Esophagus (tissue), 2 donors: ENCODE measurements around the gene TSPAN9. TPM values are rescaled to one million over a fixed set of nuclear protein-coding genes. Genes with fewer than 3 reads are reported as not detected.
"Not testable (repeated sequence)": the region's sequence is repeated elsewhere in the genome, so short reads cannot be mapped to it uniquely, and the experiment has no call there.

ENCODE experiments used
- H3K27ac ChIP-seq, 2 donors: one replicate each; pipeline ENCODE4 v1.5.1; 2013; ENCODE audit warnings: low read depth in 2 of 2, mild to moderate bottlenecking in 2 of 2, inconsistent platforms in 1 of 2, low read length in 1 of 2, moderate library complexity in 1 of 2
- H3K27me3 ChIP-seq, 2 donors: one replicate each; pipeline ENCODE4 v1.6.1; 2013; ENCODE audit warnings: low read length in 2 of 2, control low read depth in 1 of 2, mild to moderate bottlenecking in 1 of 2; ENCODE audit not compliant: insufficient read depth in 2 of 2, control insufficient read depth in 1 of 2
- H3K36me3 ChIP-seq, 2 donors: one replicate each; pipeline ENCODE4 v1.6.1; 2013; ENCODE audit warnings: low read length in 1 of 2; ENCODE audit not compliant: control insufficient read depth in 2 of 2, insufficient read depth in 2 of 2
- H3K4me1 ChIP-seq, 2 donors: one replicate each; pipeline ENCODE4 v1.6.1; 2013; ENCODE audit warnings: low read length in 1 of 2; ENCODE audit not compliant: control insufficient read depth in 2 of 2, insufficient read depth in 2 of 2
- H3K4me3 ChIP-seq, 2 donors: one replicate each; pipeline ENCODE4 v1.5.1; 2013; ENCODE audit warnings: low read length in 2 of 2, mild to moderate bottlenecking in 2 of 2, low read depth in 1 of 2, moderate library complexity in 1 of 2
- H3K9me3 ChIP-seq, 2 donors: one replicate each; pipeline ENCODE4 v1.6.1; 2013; ENCODE audit warnings: mild to moderate bottlenecking in 2 of 2, low read depth in 1 of 2, low read length in 1 of 2, moderate library complexity in 1 of 2; ENCODE audit not compliant: control insufficient read depth in 2 of 2, insufficient read depth in 1 of 2
- WGBS, 2 donors: extraction: QIAGEN DNeasy Blood & Tissue Kit; methylation state at CpG; one replicate each; pipeline ENCODE4 v1.1.7; 2013; 5-methylcytosine and 5-hydroxymethylcytosine counted together
- polyA plus RNA-seq, 2 donors: library from polyadenylated mRNA; stranded (reverse); fragments of 200-250 nt; gene quantifications; one replicate each; pipeline ENCODE4 v1.2.3, GENCODE V29; 2013
- donor health status: healthy with polysubstance abuse.
- donor health status: Bipolar disorder and iron deficiency.

The TSPAN9 gene
- polyA plus RNA-seq, 2 donors = 8.2 to 9.2 TPM

GRCh38 chr12:3049611-3050249 lies 27.4 kb upstream of the TSPAN9 start:
- Histone ChIP-seq H3K9me3 (peaks cover 0 to 3% of the 10 kb centered on the region in 2 donors), H3K4me3 (no peak overlapping the region), H3K27ac (no peak overlapping the region), H3K36me3 (no peaks in the 10 kb centered on the region), H3K27me3 (no peaks in the 10 kb centered on the region), H3K4me1 (peaks cover 0 to 3% of the 10 kb centered on the region in 2 donors)
- 58 to 68% methylated on average over 11 of the region's 11 CpGs for WGBS, 2 donors

- Histone ChIP-seq H3K9me3 (peaks cover 0 to 3% of the 10 kb centered on the region in 2 donors), H3K4me3 (no peak overlapping the region), H3K4me1 (no peaks in the 10 kb centered on the region), H3K27ac (no peak overlapping the region), H3K36me3 (no peaks in the 10 kb centered on the region), H3K27me3 (no peaks in the 10 kb centered on the region)
- 77 to 82% methylated on average over 7 of the region's 7 CpGs for WGBS, 2 donors
Observed at GRCh38 chr12:3054374-3054773, 22.8 kb upstream of the TSPAN9 start.

- 46 to 70% methylated on average over 12 of the region's 12 CpGs for WGBS, 2 donors
- Histone ChIP-seq H3K27ac (no peak overlapping the region), H3K36me3 (no peaks in the 10 kb centered on the region)
Observed at GRCh38 chr12:3055026-3055703, 22.0 kb upstream of the TSPAN9 start.

GRCh38 chr12:3055704-3056467 lies 21.3 kb upstream of the TSPAN9 start:
- no peaks in the 10 kb centered on the region for H3K4me1 ChIP-seq
- no peak overlapping the region for H3K27ac ChIP-seq
- no peaks in the 10 kb centered on the region for H3K36me3 ChIP-seq
- 63 to 68% methylated on average over 8 of the region's 8 CpGs for WGBS, 2 donors
- no peak overlapping the region for H3K4me3 ChIP-seq
- no peaks in the 10 kb centered on the region for H3K9me3 ChIP-seq
- no peaks in the 10 kb centered on the region for H3K27me3 ChIP-seq

More at GRCh38 chr12:3055026-3055703, 22.0 kb upstream of the TSPAN9 start:
- Histone ChIP-seq H3K9me3 (no peaks in the 10 kb centered on the region), H3K4me3 (no peak overlapping the region), H3K4me1 (no peaks in the 10 kb centered on the region), H3K27me3 (no peaks in the 10 kb centered on the region)

GRCh38 chr12:3061059-3061458 lies 16.1 kb upstream of the TSPAN9 start:
- Histone ChIP-seq H3K4me1 (no peaks in the 10 kb centered on the region), H3K36me3 (no peaks in the 10 kb centered on the region), H3K27ac (no peak overlapping the region), H3K27me3 (no peaks in the 10 kb centered on the region), H3K4me3 (no peak overlapping the region), H3K9me3 (no peaks in the 10 kb centered on the region)
- 53 to 59% methylated on average over 5 of the region's 5 CpGs for WGBS, 2 donors

- Histone ChIP-seq H3K4me1 (no peaks in the 10 kb centered on the region), H3K27me3 (no peaks in the 10 kb centered on the region), H3K36me3 (no peaks in the 10 kb centered on the region), H3K9me3 (no peaks in the 10 kb centered on the region), H3K4me3 (no peak overlapping the region), H3K27ac (no peak overlapping the region)
- 64 to 71% methylated on average over 3 of the region's 3 CpGs for WGBS, 2 donors
Observed at GRCh38 chr12:3061501-3062215, 15.5 kb upstream of the TSPAN9 start.

- H3K9me3 ChIP-seq = no peaks in the 10 kb centered on the region
- H3K36me3 ChIP-seq = no peaks in the 10 kb centered on the region
- no peak overlapping the region for H3K4me3 ChIP-seq
- no peak overlapping the region for H3K27ac ChIP-seq
- WGBS, 2 donors = 71 to 81% methylated on average over 2 of the region's 2 CpGs
- H3K27me3 ChIP-seq = no peaks in the 10 kb centered on the region
- H3K4me1 ChIP-seq = no peaks in the 10 kb centered on the region
Observed at GRCh38 chr12:3065300-3065699, 11.9 kb upstream of the TSPAN9 start.

GRCh38 chr12:3065846-3066245 lies 11.3 kb upstream of the TSPAN9 start:
- 83 to 84% methylated on average over 3 of the region's 3 CpGs for WGBS, 2 donors
- not testable (repeated sequence) for H3K27me3 ChIP-seq, H3K9me3 ChIP-seq, H3K36me3 ChIP-seq, H3K4me3 ChIP-seq, H3K4me1 ChIP-seq, H3K27ac ChIP-seq

- no peak overlapping the region for H3K27ac ChIP-seq
- no peaks in the 10 kb centered on the region for H3K4me1 ChIP-seq
- WGBS, 2 donors = 84 to 89% methylated on average over 4 of the region's 4 CpGs
Observed at GRCh38 chr12:3069714-3070113, 7.5 kb upstream of the TSPAN9 start.

More at GRCh38 chr12:3069714-3070113, 7.5 kb upstream of the TSPAN9 start:
- Histone ChIP-seq H3K4me3 (no peak overlapping the region), H3K27me3 (no peaks in the 10 kb centered on the region), H3K9me3 (no peaks in the 10 kb centered on the region), H3K36me3 (no peaks in the 10 kb centered on the region)
